HEK293 (cell line): ENCODE results near the gene PRELID3B.

Experiments
- CTCF ChIA-PET: fragments of 350-600 bp; formaldehyde crosslinking; extraction: SDS; loops from one replicate; lab custom pipeline; 2021; ENCODE audit warnings: antibody characterized with exemption; lab: Yijun Ruan, JAX
- POLR2A ChIA-PET: fragments of 300-600 bp; formaldehyde crosslinking; extraction: SDS; loops from one replicate; lab custom pipeline; 2020; ENCODE audit warnings: antibody characterized with exemption, inconsistent platforms; lab: Yijun Ruan, JAX
- H3K27ac ChIP-seq: fragments of 200-500 bp; sonication (Bioruptor generic); 2 replicates; pipeline ENCODE4 v1.5.1; 2014; ENCODE audit warnings: low read depth, low read length, control low read depth, inconsistent platforms; ENCODE audit errors: extremely low read depth
- H3K36me3 ChIP-seq, 2 experiments: fragments of 200-500 bp in 1 of 2; sonication (Bioruptor generic) in 1 of 2; 1 replicate in 1 of 2; 2 replicates in 1 of 2; pipeline ENCODE4 v1.5.1; 2014 to 2017; ENCODE audit warnings: inconsistent platforms in 2 of 2, low read length in 2 of 2; ENCODE audit not compliant: control insufficient read depth in 2 of 2, insufficient read depth in 1 of 2
- H3K4me1 ChIP-seq: fragments of 200-500 bp; sonication (Bioruptor generic); 2 replicates; pipeline ENCODE4 v1.5.1; 2014; ENCODE audit warnings: mild to moderate bottlenecking, low read length, inconsistent platforms; ENCODE audit not compliant: control insufficient read depth, insufficient read depth
- H3K4me3 ChIP-seq: 2 replicates; pipeline ENCODE4 v1.5.1; 2011; ENCODE audit warnings: low read depth, mild to moderate bottlenecking, control low read depth, low read length, moderate library complexity
- H3K9me3 ChIP-seq: fragments of 200-500 bp; sonication (Bioruptor generic); 2 replicates; pipeline ENCODE4 v1.5.1; 2014; ENCODE audit warnings: low read depth, low read length, inconsistent platforms; ENCODE audit not compliant: control insufficient read depth, insufficient read depth
- FEZF1 ChIP-seq: fragments of 450-650 bp; formaldehyde crosslinking; IDR thresholded peaks from 2 replicates; pipeline ENCODE4 v1.5.1; 2016; ENCODE audit warnings: missing biosample characterization, missing genetic modification characterization
- GLIS2 ChIP-seq: fragments of 450-650 bp; formaldehyde crosslinking; IDR thresholded peaks from 2 replicates; pipeline ENCODE4 v1.5.1; 2016; ENCODE audit warnings: missing biosample characterization, missing genetic modification characterization
- IKZF3 ChIP-seq: fragments of 450-650 bp; IDR thresholded peaks from 2 replicates; pipeline ENCODE4 v1.5.0; 2018; ENCODE audit warnings: missing biosample characterization, mild to moderate bottlenecking, missing genetic modification characterization, moderate library complexity
- REST ChIP-seq: fragments of 450-650 bp; formaldehyde crosslinking; IDR thresholded peaks from 2 replicates; pipeline ENCODE4 v1.5.1; 2016; ENCODE audit warnings: missing biosample characterization, missing genetic modification characterization
- SP3 ChIP-seq: fragments of 450-650 bp; formaldehyde crosslinking; IDR thresholded peaks from 2 replicates; pipeline ENCODE4 v1.5.1; 2016; ENCODE audit warnings: missing biosample characterization, missing genetic modification characterization
- TRIM28 ChIP-seq: IDR thresholded peaks from 2 replicates; pipeline ENCODE4 v1.6.1; 2011; ENCODE audit warnings: low read length, control low read depth, borderline replicate concordance
- ZFP3 ChIP-seq: fragments of 450-650 bp; formaldehyde crosslinking; IDR thresholded peaks from 2 replicates; pipeline ENCODE4 v1.5.1; 2016; ENCODE audit warnings: low read depth, missing biosample characterization, missing genetic modification characterization
- ZNF121 ChIP-seq: fragments of 450-650 bp; formaldehyde crosslinking; IDR thresholded peaks from 2 replicates; pipeline ENCODE4 v1.5.1; 2016; ENCODE audit warnings: missing biosample characterization, missing genetic modification characterization
- ZNF146 ChIP-seq: fragments of 450-650 bp; formaldehyde crosslinking; IDR thresholded peaks from 2 replicates; pipeline ENCODE4 v1.5.1; 2016; ENCODE audit warnings: missing biosample characterization, missing genetic modification characterization
- ZNF202 ChIP-seq: fragments of 450-650 bp; formaldehyde crosslinking; IDR thresholded peaks from 2 replicates; pipeline ENCODE4 v1.5.1; 2016; ENCODE audit warnings: missing biosample characterization, missing genetic modification characterization, borderline replicate concordance
- ZNF26 ChIP-seq: fragments of 450-650 bp; formaldehyde crosslinking; IDR thresholded peaks from 2 replicates; pipeline ENCODE4 v1.5.1; 2016; ENCODE audit warnings: missing biosample characterization, missing genetic modification characterization
- ZNF354C ChIP-seq: fragments of 450-650 bp; formaldehyde crosslinking; IDR thresholded peaks from 2 replicates; pipeline ENCODE4 v1.5.1; 2016; ENCODE audit warnings: missing biosample characterization, missing genetic modification characterization, low read depth, borderline replicate concordance
- ZNF366 ChIP-seq: fragments of 450-650 bp; formaldehyde crosslinking; conservative IDR thresholded peaks from 2 replicates; pipeline ENCODE4 v1.5.1; 2016; ENCODE audit warnings: missing biosample characterization, missing genetic modification characterization
- ZNF37A ChIP-seq: fragments of 450-650 bp; IDR thresholded peaks from 2 replicates; pipeline ENCODE4 v1.5.1; 2018; ENCODE audit warnings: missing biosample characterization, missing genetic modification characterization
- ZNF433 ChIP-seq: fragments of 450-650 bp; formaldehyde crosslinking; IDR thresholded peaks from 2 replicates; pipeline ENCODE4 v1.5.1; 2016; ENCODE audit warnings: missing biosample characterization, missing genetic modification characterization, low read depth
- ZNF529 ChIP-seq: fragments of 450-650 bp; formaldehyde crosslinking; IDR thresholded peaks from 2 replicates; pipeline ENCODE4 v1.5.1; 2017; ENCODE audit warnings: missing genetic modification characterization, missing biosample characterization; ENCODE audit not compliant: insufficient replicate concordance
- ZNF544 ChIP-seq: fragments of 450-650 bp; formaldehyde crosslinking; IDR thresholded peaks from 2 replicates; pipeline ENCODE4 v1.5.0; 2017; ENCODE audit warnings: missing biosample characterization, missing genetic modification characterization
- ZNF624 ChIP-seq: fragments of 450-650 bp; formaldehyde crosslinking; IDR thresholded peaks from 2 replicates; pipeline ENCODE4 v1.5.1; 2017; ENCODE audit warnings: missing biosample characterization, missing genetic modification characterization
- ZSCAN5A ChIP-seq: fragments of 450-650 bp; formaldehyde crosslinking; IDR thresholded peaks from 2 replicates; pipeline ENCODE4 v1.5.1; 2016; ENCODE audit warnings: missing biosample characterization, missing genetic modification characterization
- TF ChIP-seq, protein P1 (sequence below): fragments of 450-650 bp; formaldehyde crosslinking; IDR thresholded peaks from 2 replicates; pipeline ENCODE4 v1.5.1; 2016; ENCODE audit warnings: missing biosample characterization, missing genetic modification characterization

The PRELID3B gene

DNA sequence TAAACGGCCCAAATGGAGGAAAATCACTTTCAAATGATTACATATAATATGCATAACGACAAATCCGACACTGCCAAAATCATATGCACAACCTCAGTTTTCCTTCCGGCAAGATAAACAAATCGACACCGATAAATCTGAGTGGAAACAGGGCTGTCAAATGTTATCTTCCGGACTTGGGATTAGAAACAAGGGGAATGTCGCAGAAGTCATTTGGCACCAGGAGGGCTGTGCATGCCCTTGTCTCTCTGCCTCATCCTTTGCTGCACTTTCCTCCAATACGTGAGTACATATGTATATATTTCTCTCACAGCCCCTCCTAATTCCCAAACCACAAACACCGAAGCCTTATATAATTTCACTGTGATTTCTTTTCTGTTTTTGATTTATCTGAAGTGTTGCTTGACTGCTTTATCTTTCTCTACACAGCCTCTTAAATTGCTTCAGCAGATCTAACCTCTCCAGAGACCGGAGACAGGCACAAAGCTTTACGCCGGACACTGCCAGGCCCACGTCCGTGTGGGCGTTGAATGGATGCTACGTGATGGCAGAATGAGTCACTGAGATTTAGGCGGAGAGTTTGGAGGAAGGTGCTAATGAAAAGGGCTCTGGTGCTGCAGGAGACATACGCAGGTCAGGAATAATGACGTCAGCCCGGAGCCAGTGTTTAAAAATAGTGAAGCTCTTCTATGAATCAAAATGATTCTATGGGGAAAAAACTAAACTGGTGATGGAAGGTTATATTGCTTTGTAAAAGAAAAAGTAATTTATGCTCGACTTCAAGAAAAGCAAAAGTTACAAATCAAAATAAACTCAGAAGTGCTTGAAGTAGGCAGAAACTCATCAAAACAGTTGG, 21.0 kb upstream of the PRELID3B start (continued):
- TF ChIP-seq ZNF529 (tag by site-specific recombination), result no peak
- TF ChIP-seq, protein P1, sequence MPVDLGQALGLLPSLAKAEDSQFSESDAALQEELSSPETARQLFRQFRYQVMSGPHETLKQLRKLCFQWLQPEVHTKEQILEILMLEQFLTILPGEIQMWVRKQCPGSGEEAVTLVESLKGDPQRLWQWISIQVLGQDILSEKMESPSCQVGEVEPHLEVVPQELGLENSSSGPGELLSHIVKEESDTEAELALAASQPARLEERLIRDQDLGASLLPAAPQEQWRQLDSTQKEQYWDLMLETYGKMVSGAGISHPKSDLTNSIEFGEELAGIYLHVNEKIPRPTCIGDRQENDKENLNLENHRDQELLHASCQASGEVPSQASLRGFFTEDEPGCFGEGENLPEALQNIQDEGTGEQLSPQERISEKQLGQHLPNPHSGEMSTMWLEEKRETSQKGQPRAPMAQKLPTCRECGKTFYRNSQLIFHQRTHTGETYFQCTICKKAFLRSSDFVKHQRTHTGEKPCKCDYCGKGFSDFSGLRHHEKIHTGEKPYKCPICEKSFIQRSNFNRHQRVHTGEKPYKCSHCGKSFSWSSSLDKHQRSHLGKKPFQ, result no peak
- TF ChIP-seq ZNF146 (tag by site-specific recombination), result no peak
- no peak for TF ChIP-seq FEZF1 (tag by site-specific recombination)
- no peak for TF ChIP-seq ZNF624 (tag by site-specific recombination)
- TF ChIP-seq TRIM28, result no peak; the same call in 1 of the 2 replicates
- TF ChIP-seq GLIS2 (tag by site-specific recombination), result peak; percentile 61; the same call in 1 of the 2 replicates
- TF ChIP-seq ZFP3 (tag by site-specific recombination), result no peak
- no peak for TF ChIP-seq ZSCAN5A (tag by site-specific recombination)
- TF ChIP-seq ZNF544 (tag by site-specific recombination), result no peak
- no peak for TF ChIP-seq IKZF3 (tag by site-specific recombination)
- TF ChIP-seq SP3, result peak; percentile 45; the same call in 1 of the 2 replicates
- TF ChIP-seq ZNF202, result no peak
- no peak for TF ChIP-seq ZNF37A (tag by site-specific recombination)
- no peak for TF ChIP-seq ZNF121
- no peak for TF ChIP-seq ZNF433 (tag by site-specific recombination)
- TF ChIP-seq ZNF354C, result no peak
- no peak for TF ChIP-seq ZNF26
- peak; percentile 64 for TF ChIP-seq ZNF366

- H3K36me3 ChIP-seq, result no peaks in the 10 kb centered on the region
- peaks cover 11% of the 10 kb centered on the region; the same call in 1 of the 2 replicates for H3K4me1 ChIP-seq
- CTCF ChIA-PET, result interaction anchor here (0.6 to 1.3 kb wide), 2 partner anchors 26 to 342 kb away, joined by 3 to 7 read pairs; no protein-coding TSS in a partner anchor
- H3K4me3 ChIP-seq, result no peak overlapping the region
- H3K9me3 ChIP-seq, result no peaks in the 10 kb centered on the region
- POLR2A ChIA-PET, result no interaction called here
- no peak overlapping the region for H3K27ac ChIP-seq
- peak; percentile 79 for TF ChIP-seq REST (tag by site-specific recombination)
- no peak for TF ChIP-seq ZFP3 (tag by site-specific recombination)
Measured at GRCh38 chr20:59062081-59062480, 19.5 kb upstream of the PRELID3B start.
